Activated effector memory CD4-positive, alpha-beta T cell treated with anti-CD3 and anti-CD28 coated beads, Interleukin-2, amount 50 U/mL, for 16 hours (primary cell): ENCODE data around the gene HMCN2.
"Not testable (repeated sequence)": the region's sequence is repeated elsewhere in the genome, so short reads cannot be mapped to it uniquely, and the experiment has no call there.

ENCODE experiments used
- DNase-seq: peaks from one replicate; pipeline ENCODE4 v3.0.0-alpha.2; 2020

HMCN2 gene

DNA sequence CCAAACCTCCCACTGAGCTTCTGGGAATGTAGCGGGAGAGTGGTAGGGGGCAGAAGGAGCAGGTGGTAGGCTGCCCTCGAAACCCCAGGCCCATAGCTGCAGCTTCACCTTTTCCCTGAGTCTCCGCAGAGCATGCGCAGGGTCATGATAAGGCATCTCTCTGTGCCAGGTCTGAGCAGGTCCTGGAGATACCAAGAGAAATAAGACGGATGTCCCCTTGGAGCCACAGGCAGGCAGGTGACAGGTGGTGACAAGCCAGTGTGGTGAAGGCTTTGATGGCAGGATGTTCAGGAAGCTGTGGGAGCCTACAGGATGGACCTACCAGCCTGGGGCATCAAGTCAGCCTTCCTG is 68.1 kb downstream of the HMCN2 start:
- DNase-seq, result no peak

DNA sequence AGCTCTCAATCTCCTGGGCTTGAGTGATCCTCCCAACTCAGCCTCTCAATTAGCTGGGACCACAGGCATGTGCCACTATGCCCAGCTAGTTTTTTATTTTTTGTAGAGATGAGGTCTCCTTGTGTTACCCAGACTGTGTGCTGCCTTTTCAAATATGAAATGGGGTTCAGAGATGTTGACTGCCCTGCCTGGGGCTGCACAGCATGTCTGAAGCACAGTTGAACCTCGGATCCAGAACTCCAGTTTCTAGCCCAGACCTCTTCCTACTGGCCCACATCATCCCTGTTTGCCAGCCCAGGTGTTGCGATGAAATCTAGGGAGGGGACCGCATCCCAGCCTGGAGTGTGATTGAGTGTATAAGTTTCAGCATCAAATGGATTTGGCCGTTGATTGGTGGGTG is 69.4 kb downstream of the HMCN2 start:
- no peak for DNase-seq

DNA sequence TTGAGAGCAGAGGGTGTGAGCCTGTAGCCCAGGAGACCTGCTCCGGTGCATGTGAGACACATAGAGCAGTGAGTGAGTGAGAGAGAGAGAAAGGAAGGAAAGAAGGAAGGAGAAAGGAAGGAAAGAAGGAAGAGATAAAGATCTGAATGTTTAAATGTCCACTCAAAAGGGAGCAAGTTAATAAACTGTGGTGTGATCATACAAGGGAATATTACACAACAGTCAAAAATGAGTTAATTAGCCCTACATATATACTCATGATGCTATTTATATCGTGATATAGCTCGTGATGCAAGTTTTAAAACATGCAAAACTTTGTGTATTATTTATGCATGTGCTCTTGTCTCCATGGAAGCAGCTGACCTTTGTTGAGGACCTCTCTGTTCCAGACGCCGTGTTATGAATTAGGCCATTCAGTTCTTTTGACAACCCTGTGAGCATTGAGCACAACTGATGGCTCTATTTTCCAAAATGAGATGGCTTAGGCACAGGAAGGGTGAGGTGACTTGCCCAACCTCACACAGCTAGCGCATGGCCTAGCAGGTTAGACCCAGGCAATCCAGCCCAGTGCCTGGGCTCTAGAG is 70.6 kb downstream of the HMCN2 start:
- DNase-seq, result no peak

DNA sequence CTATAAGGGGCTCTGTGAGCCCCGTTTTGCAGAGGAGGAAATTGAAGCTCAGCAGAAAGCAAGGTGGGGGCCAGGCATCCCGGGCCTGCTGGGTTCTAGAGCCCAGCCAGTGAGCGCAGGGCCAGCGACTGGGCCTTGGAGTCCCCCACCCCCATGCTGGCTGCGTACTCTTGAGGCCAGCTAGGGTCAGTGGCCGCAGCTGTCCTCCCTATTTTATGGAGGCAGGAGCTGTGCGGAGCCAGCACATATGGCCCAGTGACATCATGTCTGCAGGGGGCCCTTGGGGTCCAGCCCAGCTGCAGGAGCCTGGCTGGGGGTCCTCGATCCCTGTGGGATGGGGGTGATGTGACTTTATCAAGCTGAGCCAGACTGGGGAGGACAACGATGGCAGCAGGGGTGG is 71.3 kb downstream of the HMCN2 start:
- DNase-seq, result no peak

DNA sequence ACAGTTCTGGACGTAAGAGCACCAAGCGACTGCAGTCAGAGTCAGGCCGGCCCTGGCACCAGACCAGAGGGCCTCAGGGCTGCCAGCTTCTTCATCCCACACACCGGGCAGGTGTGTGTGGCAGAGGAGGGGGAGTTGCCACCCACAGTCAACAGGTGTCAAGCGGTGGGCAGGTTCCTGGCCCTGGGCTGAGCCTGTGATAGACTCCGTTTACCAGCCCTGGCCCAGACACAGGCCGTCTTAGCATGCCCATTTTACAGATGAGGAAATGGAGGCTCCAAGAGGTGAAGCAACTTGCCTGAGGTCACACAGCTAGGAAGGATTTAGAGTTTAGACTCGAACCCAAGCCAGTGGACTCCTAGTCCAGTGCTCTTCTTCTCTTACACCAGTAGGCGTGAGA is 71.8 kb downstream of the HMCN2 start:
- no peak for DNase-seq

DNA sequence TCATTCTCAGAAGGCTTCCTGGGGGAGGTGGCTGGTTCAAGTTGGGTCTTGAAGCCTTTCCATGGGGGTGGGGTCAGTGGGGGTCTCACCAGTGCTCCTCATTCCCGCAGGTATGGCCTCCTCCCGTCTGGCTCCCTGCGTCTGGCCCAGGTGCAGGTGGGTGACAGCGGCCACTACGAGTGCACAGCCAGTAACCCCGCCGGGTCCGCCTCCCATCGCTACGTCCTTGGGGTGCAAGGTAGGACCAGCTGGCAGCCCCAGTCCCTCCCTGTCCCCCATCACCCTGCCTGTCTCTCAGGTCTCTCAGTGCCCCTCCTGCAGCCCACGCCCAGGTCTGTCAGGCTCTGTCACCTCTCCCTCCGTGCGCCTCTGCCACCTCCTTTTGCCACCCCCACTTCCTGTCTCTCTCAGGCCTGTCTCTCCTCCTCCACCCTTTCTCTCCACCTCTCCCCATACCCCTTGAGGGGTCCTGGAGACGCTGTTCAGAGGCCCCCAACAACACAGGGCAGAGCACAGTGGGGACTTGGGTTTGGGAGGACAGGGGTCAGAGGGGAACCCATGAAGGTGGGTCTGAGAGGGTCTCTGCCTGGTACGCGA is 72.3 kb downstream of the HMCN2 start:
- DNase-seq, result no peak

DNA sequence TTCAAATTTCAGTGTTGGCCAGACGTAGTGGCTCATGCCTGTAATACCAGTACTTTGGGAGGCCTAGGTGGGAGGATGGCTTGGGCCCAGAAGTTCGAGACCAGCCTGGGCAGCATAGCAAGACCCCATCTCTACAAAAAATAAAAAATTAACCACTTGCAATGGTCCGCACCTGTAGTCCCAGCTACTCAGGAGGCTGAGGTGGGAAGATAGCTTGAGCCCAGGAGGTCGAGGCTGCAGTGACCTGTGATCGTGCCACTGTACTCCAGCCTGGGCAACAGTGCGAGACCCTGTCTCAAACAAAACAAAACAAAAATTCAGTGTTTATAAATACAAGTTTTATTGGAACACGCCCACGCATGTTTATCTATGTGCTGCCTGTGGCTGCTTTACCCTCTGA is 73.3 kb downstream of the HMCN2 start:
- DNase-seq, result not testable (repeated sequence)

DNA sequence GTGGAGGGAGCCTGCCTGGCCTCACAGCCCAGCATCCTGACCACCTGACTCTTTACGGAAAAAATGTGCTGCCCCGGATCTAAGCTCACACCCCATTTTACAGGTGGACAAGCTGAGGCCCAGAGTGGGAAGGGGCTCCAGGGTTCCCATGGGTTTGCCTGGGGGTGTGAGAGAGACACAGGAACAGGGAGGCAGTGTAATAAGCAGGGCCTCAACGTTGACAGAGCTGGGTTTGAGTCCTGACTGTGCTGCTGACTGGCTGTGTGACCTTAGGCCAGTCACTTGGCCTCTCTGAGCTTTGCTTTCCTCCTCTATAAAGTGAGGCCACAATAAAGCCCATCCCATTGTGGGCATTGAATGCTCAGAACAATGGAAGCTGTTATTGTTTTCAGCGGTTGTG is 73.7 kb downstream of the HMCN2 start:
- no peak for DNase-seq

DNA sequence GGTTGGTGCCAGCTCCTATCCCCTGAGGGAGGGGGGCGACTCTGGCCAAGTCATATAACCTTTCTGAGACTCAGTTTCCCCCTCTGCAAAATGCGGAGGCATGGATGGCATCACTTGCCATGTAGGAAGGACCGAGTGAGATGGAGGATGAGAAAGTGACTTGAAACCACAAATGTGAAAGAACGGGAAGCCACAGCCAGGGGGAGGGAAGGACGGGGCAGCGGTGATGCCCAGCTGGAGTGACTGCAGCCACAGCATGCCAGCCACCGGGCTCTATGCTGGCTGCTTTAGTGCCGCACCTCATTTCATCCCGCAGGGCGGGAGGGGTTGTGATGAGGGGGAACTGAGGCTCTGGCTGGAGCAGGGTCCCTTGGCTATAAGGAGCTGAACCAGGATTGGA is 74.5 kb downstream of the HMCN2 start:
- no peak for DNase-seq

DNA sequence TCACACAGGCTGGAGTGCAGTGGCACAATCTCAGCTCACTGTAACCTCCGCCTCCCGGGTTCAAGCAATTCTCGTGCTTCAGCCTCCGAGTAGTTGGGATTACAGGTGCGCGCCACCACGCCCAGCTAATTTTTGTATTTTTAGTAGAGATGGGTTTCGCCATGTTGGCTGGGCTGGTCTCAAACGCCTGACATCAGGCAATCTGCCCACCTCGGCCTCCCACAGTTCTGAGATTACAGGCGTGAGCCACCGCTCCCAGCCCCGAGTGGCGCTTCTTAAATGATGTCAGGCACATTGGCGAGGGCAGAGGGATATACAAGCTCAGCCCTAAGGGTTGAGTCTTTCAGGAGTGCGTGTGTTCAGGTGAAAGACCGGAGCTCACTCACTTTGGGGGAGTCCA is 75.0 kb downstream of the HMCN2 start:
- DNase-seq, result not testable (repeated sequence)

DNA sequence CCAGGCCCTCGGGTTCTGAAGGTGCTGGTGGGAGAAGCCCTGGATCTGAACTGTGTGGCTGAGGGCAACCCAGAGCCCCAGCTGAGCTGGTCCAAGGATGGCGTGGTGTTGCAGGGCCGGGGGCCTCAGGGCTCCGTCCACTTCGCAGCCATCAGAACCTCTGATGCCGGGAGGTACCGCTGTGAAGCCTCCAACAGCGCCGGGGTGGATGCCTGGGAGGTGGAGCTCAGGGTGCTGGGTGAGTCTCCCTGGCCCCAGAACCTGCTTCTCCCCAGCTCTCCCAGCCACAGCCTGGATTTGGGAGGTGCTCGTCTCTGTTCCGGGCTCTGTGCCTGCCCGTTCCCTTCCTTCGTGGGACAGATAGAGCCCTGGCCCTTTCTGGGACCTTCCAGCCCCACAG is 75.6 kb downstream of the HMCN2 start:
- no peak for DNase-seq

DNA sequence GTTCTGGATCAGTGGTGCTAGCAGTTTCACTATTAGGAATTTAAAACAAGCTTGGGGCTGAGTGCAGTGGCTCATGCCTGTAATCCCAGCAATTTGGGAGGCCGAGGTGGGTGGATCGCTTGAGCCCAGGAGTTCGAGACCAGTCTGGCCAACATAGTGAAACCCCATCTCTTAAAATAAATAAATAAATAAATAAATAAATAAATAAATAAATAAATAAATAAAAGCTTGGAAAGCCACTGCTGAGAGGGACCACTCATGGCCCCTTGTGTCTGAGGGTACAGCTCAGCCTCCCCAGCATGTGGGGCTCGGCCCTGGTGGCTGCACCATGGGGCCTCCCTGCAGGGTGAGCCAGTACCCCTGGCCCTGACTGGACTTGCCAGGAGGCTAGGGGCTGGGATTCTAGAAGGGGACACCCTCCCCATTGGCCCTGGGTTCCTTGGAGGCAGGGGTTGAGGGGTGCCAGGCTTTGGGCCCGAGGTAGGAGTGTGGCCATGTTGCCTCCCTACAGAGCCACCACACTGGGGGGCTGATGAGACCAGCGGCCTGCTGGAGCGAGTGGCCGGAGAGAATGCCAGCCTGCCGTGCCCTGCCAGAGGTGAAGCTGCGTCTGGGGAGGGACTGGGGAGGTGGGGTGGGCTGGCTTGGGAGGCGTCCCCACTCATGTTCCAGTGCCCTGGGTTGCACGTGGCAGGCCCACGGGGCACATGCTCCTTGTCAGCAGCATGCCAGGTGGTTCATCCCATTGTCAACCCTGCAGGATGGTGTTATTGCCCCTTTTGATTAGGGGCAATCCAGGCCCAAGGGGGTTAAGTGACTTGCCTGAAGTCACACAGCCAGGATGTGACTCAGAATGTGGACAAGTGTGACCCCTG is 76.5 kb downstream of the HMCN2 start:
- no peak for DNase-seq

DNA sequence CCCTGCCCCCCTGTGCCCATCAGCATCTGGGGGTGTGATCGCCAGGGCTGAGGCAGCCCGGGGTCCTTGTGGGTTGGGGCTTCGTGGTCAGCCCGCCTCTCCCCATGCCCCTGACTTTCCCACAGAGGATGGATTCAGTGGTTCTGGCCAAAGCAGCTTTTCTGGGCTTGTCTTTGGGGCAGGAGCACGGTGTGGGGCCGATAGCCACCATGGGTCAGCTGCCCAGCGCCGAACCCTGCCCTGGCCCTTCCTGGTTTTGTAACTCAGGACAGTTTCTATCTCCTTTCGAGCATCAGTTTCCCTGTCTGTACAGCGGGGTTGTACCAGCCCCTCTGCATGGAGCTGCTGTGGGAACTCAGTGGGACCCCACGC is 77.1 kb downstream of the HMCN2 start:
- DNase-seq, result no peak

DNA sequence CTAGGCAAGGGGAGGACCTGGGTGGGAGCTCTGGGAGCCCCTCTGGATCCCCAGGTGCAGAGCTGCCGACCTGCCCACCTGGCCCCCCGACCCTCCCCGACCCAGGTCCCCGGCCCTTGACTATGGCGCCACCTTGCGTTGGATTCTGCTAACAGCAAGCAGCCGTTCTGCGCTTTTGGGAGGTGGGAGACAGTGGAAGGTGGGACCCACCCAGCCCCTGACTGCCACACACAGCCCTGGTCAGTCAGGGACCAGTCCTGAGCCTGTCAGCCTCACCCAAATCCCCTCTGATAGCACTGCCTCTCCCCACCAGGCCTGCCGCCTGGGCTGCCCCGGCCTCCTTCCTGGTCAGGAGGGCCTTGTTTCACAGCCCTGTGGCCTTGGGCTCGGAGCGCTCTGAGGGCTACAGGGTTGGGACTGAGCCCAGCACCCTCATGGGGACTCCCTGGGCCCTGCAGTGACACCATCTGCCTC is 77.9 kb downstream of the HMCN2 start:
- peak; percentile 76 for DNase-seq

DNA sequence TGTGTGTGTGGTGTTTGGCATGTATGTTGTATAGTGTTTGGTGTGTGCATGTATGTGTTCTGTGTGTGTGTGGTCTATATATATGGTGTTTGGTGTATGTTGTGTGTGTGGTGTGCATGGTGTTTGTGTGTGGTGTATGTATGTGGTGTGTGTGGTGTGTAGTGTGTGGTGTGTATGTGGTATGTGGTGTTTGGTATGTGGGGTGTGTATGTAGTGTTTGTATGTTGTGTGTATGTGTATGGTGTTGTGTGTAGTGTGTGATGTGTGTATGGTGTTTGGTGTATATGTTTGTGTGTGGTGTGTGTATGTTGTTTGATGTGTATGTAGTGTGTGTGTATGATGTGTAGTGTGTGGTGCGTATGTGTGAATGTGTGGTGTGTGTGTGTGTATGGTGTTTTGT is 78.8 kb downstream of the HMCN2 start:
- DNase-seq, result no peak

DNA sequence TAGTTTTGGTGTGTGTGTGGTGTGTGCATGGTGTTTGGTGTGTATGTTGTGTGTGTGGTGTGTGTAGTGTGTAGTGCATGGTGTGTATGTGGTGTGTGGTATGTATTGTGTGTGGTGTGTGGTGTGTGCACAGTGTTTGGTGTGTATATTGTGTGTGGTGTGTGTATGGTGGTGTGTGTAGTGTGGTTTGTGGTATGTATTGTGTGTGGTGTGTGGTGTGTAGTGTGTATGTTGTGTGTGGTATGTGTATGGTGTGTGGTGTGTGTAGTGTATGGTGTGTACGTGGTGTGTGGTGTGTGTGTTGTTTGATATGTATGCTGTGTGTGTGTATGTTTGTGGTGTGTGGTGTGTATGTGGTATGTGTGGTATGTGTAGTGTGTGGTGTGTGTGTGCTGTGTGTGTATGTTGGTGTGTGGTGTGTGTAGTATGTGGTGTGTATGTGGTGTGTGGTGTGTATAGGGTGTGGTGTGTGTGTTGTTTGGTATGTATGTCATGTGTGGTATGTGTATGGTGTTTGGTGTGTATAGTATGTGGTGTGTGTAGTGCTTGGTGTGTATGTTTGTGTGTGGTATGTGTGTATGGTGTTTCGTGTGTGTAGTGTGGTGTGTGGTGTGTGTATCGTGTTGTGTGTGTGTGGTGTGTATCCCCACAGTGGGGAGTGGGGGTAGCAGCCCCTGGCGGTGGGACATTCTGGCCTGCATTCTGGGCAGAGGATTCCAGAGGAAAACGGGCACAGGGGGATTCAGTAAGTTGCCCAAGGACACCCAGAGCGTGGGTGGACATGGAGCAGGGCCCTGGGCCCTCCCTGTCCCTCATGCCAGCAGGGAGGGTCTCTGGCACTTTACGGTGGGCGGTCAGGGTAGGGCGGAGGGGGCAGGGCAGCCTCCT is 79.7 kb downstream of the HMCN2 start:
- DNase-seq, result no peak

DNA sequence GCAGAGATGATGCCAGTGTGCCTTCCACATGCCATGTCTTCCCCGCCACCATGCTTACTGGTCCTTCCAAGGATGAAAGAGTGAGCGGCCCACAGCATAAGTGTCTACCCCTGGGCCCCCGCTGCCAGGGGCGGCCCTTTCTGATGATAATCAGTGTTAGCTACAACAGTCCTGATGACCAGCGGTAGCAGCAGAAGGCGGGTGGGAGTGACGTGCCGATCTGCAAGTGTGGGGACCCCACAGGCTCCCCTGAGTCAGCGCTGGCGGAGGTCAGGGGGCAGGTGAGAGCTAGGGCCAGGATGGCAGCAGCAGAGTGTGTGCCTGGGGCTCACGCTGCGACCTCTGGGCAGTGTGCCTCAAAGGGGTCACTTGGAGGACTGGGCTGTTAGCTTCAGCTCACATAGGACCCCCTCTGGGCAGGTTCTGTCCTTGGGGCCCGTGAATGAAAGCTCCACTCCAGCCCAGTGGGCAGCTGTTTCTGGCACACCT is 80.4 kb downstream of the HMCN2 start:
- DNase-seq, result no peak

DNA sequence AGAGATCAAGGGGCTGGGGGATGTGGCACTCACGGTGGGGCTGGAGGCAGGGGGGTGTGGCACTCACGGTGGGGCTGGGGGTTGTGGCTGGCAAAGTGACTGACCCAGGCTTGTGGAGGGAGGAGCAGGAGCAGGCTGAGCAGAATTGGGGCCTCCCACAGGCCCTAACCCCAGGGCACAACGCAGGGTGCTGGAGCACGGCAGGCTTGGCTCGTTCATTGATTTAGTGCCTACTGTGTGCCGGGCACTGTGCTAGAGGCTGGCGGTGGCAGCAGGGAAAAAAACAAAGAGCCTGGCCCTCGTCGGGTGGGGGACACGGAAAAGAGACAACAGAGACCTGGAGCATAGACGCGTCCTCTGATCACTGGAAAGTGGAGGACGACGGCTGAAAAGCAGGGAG is 80.9 kb downstream of the HMCN2 start:
- DNase-seq, result no peak

DNA sequence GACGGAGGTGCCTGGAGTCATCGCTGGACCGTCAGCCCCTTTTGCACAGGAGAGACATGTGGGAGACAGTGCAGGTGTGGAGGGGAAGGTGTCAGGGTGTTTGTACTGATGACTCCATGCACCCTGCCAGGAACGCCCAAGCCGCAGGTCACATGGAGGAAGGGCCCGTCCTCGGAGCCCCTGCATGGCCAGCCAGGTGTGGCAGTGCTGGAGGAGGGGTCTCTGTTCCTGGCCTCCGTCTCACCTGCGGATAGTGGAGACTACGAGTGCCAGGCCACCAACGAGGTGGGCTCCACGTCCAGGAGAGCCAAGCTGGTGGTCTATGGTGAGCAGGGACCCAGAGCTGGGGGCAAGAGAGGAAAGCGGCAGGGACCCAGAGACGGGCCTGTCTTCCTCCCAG is 81.5 kb downstream of the HMCN2 start:
- no peak for DNase-seq

DNA sequence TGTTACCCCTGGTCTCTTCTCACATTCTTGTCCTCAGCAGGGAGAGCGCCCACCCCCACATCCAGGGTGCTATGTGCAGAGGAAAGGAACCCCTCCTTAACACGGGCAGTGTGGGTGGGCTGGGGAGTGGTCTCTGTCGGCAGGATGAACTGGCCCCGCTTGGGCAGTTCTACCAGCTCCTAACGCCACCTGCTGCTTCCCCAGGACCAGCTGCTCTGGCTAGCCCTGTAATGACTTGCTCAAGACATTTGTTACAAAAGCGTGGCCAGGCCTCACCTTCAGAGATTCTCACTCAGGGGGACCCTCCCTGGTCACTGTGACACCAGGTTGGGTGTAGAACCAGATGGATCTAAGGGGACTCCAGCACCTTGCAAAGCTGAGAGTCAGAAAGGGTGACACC is 82.4 kb downstream of the HMCN2 start:
- no peak for DNase-seq

DNA sequence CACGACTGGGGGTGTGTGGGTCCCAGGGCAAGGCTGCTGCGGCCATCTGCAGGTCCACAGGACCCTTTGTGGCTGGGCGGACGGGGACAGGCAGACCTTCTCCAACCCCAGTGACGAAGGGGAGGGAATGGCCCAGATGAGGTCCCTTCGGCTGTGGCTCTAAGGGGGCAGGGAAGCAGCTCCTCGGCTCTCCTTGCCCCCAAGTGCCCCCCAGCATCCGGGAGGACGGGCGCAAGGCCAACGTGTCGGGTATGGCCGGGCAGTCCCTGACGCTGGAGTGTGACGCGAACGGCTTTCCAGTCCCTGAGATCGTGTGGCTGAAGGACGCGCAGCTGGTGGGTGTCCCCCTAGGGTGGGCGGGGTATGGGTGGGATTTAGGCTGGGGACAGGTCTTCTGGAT is 82.8 kb downstream of the HMCN2 start:
- DNase-seq, result no peak

DNA sequence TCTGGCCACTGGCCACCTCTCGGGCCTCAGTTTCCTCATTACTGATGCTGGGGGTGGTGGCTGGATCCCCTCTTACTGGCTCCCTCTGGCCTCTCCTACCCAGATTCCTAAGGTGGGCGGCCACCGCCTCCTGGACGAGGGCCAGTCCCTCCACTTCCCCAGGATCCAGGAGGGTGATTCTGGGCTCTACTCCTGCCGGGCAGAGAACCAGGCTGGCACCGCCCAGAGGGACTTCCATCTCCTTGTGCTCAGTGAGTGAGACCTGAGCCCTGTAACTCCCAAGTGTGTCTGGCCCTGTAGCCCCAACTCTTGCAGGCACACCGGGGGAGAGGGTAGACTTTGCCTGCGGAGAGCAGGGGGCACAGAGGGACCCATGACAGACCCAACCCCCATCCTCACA is 83.3 kb downstream of the HMCN2 start:
- DNase-seq, result no peak

DNA sequence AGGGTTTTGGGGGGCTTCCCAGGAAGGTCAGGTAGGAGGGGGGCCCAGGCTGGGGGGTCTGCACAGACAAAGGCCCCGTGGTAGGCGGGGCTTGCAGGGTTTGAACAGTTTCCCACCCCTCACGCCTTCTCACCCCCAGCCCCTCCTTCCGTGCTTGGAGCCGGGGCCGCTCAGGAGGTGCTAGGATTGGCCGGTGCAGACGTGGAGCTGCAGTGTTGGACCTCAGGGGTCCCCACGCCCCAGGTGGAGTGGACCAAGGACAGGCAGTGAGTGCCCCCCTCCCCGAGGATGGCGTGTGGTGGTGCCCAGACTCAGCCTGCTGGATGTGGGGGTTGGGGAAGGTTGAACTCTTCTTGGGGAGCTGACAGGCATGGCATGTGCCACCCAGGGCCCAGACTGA is 83.8 kb downstream of the HMCN2 start:
- no peak for DNase-seq
